HG03280 (cell line): ENCODE results near the gene KDM1B.

ENCODE experiments used
- ATAC-seq: cut with Tn5 transposase; IDR thresholded peaks from one replicate; pipeline ENCODE4 v1.9.1; 2021; ENCODE audit warnings: mild to moderate bottlenecking, moderate library complexity; ENCODE audit not compliant: unreplicated experiment

KDM1B gene

GRCh38 chr6:18260448-18261106 is 105.4 kb downstream of the KDM1B start:
- ATAC-seq, result peak; percentile 24

DNA sequence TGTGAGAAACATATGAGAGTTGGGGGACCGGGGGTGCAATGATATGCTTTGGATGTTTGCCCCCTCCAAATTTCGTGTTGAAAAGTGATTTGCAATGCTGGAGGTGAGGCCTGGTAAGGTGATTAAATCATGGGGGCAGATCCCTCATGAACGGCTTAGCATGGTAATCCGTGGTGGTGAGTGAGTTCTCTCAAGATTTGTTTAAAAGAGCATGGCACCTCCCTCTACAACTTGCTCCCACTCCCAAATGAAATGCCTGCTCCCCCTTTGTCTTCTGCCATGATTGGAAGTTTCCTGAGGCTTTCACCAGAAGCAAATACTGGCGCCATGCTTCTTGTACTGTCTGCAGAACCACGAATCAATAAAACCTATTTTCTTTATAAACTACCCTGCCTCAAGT is 106.7 kb downstream of the KDM1B start:
- ATAC-seq, result no peak

DNA sequence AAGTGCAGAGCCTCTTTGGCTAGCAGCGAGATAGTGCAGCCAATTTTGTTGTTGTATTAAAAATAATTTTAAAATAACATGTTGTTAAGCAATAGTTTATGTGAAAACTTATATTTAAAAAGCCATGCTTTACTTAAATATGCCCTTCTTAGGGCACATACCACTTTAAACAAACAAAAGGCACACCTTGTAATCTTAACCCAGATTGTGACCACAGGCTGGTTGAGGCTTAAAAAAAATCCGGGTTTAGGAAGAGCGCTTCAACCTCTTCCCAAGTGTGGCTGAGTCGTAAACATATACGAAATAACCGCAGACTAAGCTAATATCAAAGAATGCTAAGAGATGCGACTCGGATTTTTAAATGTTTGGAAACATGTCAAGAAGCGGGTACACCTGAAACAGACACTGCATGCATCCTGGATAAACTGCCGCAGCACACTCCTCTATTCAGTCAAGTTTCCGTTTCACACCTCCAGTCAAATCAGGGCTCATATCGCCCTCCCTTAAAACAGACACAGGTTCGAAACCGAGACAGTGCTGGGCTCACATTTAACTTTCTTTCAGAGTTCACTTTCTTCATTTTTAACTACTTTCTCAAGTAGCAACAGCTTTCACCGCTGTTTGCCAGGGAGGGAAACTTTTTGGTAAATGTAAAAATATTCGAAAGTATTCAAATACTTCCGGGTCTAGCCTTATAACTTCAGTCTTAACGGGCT is 107.6 kb downstream of the KDM1B start:
- ATAC-seq, result peak; percentile 65

GRCh38 chr6:18263418-18264218 is 108.4 kb downstream of the KDM1B start:
- ATAC-seq, result peak; percentile 6

DNA sequence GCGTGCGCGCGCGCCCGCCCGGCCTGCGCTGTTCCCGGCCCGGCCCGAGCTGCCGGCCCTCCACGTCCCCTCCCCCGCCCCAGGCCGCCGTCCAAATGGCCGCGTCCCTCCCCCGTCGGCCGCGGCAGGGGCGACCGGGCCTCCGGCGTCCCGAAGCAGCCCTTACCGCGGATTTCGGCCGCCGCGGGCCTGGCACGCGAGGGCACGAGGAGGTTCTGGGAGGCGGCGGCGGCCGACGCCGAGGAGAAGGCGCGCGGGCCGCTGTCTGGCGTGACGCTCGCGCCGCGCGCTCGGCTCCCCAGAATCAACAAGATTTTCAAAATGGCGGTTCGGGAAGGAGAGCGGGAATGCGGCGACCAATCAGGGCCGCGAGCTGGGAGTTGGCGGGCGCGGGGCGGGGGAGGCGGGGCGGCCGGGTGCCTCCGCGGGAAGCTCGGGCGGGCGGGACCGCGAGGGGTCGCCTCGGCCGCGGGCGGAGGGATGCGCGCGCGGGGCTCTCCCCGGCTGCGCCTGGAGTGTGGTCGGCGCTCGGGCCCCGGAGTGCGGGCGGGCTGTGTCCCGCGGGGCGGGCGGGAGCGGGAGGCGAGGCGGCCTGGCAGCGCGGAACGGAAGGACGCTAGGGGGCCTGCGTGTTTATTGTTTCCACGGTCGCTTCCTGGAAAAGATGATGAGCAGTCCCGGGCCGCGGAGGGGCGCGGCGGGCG is 109.1 kb downstream of the KDM1B start, which contains the start of gene DEK:
Gene DEK, minus strand, starts transcription at position 312 of the 704 bp plus-strand sequence. CDS start 543 bp downstream, outside the sequence.
- peak; percentile 40 for ATAC-seq

GRCh38 chr6:18264923-18265377 is 109.7 kb downstream of the KDM1B start:
- no peak for ATAC-seq

DNA sequence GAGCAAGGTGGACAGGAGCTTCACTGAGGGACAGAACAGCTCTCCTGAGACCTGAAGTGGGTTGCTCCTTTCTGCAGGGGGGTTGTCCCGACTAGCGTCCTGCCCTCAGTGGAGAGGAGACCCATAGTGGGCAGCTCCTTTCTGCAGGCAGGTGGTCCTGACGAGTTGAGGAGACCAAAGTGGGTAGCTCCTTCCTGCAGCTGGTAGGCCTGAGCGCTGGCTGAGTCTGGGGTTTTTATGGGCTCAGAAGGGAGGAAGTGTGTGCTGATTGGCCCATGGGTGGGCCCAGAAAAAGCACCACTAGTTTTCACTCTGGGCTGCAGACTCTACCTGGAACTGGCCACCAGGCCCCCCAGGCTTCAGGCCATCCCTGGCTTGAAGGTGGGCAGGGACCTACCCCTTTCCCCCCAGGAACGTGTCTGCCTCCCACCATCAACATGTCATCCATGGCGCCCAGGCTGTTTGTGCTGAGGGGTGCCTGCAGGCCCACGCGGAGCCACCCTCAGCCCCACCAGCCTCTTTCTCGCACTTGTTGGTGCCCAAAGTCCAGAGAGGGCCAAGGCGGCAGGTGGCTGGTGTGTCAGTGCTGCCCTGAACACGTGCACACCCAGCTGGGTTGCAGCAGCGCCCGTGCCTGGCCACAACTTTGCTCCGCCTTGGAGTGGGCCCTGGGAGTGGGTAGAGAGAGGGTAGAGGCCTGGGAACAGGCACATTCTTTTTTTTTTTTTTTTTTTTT is 110.7 kb downstream of the KDM1B start:
- no peak for ATAC-seq

GRCh38 chr6:18266523-18266912 is 111.3 kb downstream of the KDM1B start:
- no peak for ATAC-seq

DNA sequence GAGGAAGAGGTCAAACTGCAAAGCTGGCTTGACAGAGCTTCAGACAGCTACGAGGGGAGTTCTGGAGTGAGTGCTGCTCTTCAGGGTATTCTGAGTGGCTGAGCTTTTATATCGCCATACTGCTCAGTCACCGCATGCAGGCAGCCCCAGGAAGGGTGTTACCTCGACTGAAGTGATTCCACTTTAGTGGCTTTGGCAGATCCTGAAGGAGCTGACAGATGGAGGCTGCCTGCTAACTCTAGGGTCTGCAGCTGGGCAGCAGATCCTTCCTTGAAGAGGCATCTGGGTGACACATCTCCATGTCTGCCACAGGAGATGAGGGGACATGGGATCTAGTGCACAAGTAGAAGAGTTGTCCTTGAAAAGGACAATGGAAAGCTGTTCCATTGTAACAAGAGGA is 112.8 kb downstream of the KDM1B start:
- no peak for ATAC-seq

DNA sequence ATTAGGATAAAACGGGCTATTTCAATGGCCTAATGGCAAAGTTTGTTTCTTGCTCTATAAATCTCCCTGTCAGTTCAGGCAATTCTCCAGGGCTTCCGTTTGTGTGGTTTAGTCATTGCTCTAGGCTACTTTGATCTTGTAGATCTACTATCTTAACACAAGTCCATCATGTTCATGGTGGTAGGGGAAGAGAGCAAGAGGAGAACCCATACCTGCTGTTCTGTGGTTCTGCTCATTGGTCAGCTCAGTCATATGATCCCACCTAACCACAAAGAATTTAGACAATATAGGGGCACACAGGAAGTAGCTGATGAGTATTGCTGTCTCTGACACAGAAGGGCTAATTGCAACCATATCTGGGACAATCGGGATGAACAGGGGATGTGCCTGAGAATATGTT is 114.0 kb downstream of the KDM1B start:
- ATAC-seq, result no peak

DNA sequence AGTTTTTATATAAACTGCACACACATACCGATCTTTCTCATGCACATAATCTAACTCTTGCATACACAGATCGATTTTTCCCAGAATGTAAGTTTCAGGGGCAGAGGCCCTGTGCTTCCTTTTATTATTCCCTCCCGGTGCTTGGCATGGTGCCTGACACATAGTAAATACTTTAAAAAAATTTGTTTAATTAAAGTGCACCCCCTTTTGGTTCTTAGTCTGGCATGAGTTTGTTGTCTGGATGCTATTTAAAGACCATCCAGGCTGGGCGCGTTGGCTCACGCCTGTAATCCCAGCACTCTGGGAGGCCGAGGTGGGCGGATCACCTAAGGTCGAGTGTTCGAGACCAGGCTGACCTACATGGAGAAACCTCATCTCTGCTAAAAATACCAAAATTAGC is 114.5 kb downstream of the KDM1B start:
- ATAC-seq, result no peak

DNA sequence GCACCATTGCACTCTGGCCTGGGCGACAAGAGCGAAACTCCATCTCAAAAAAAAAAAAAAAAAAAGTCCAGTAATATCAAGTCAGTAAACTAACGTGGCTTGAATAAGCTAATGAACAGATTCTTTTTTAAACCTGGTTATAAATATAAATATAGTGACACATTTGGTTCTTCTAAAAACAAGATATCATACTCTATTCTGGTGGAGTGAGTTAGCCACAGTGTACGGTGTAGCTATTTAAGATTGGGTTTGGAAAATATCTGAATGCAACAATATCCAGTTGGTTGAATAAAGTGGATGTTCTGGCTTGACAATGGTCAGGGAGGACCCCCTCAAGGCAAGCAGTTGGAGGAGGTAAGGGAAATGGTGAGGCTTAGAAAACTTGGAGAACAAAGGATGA is 115.0 kb downstream of the KDM1B start:
- ATAC-seq, result no peak
